ENCODE results near the gene TWF2.

Gene TWF2

GRCh38 chr3:52198643-52199608 lies 40.0 kb downstream of the TWF2 start:
- DNase-seq, result no peak

- DNase-seq, result peak; percentile 94
Measured at GRCh38 chr3:52197842-52198625, 40.9 kb downstream of the TWF2 start, which contains the start of gene ALAS1. ALAS1 (plus strand) TSS chr3:52198160; CDS start chr3:52199242, 1,082 bp downstream.

GRCh38 chr3:52197499-52197841 lies 41.5 kb downstream of the TWF2 start:
- DNase-seq, result no peak

- DNase-seq, result no peak
Measured at GRCh38 chr3:52196977-52197376, 42.0 kb downstream of the TWF2 start.

- DNase-seq, result no peak
Measured at GRCh38 chr3:52195823-52196331, 43.1 kb downstream of the TWF2 start.

- no peak for DNase-seq
Measured at GRCh38 chr3:52195291-52195597, 43.7 kb downstream of the TWF2 start.

- no peak for DNase-seq
Measured at GRCh38 chr3:52194485-52195290, 44.3 kb downstream of the TWF2 start.

GRCh38 chr3:52193065-52193464 lies 45.9 kb downstream of the TWF2 start:
- DNase-seq, result no peak

GRCh38 chr3:52191663-52192062 lies 47.3 kb downstream of the TWF2 start:
- DNase-seq, result no peak

- no peak for DNase-seq
Measured at GRCh38 chr3:52190294-52191074, 48.5 kb downstream of the TWF2 start.

- DNase-seq, result no peak
Measured at GRCh38 chr3:52188556-52188955, 50.4 kb downstream of the TWF2 start.

- DNase-seq, result no peak
Measured at GRCh38 chr3:52186729-52187128, 52.2 kb downstream of the TWF2 start.

GRCh38 chr3:52185837-52186236 lies 53.1 kb downstream of the TWF2 start:
- DNase-seq, result no peak

- no peak for DNase-seq
Measured at GRCh38 chr3:52185311-52185710, 53.6 kb downstream of the TWF2 start.

- DNase-seq, result no peak
Measured at GRCh38 chr3:52184690-52185089, 54.3 kb downstream of the TWF2 start.

GRCh38 chr3:52183786-52184445 lies 55.0 kb downstream of the TWF2 start:
- DNase-seq, result no peak

GRCh38 chr3:52182691-52183090 lies 56.3 kb downstream of the TWF2 start:
- DNase-seq, result no peak

GRCh38 chr3:52182196-52182595 lies 56.8 kb downstream of the TWF2 start:
- DNase-seq, result no peak

- no peak for DNase-seq
Measured at GRCh38 chr3:52181543-52181942, 57.4 kb downstream of the TWF2 start.
